ENCODE results near the gene SLC22A23. TPM values are rescaled to one million over a fixed set of nuclear protein-coding genes. Genes with fewer than 3 reads are reported as not detected.

SLC22A23 gene
- total RNA-seq, 4 donors from 2014 or later = 6.6 to 25.0 (median 14.6) TPM

- Histone ChIP-seq H3K27me3 (no peaks in the 10 kb centered on the region), H3K4me1 (no peaks in the 10 kb centered on the region), H3K36me3 (peaks cover 0 to 19% of the 10 kb centered on the region in 2 donors), H3K4me3 (no peak overlapping the region), H3K27ac (no peak overlapping the region), H3K9me3 (no peaks in the 10 kb centered on the region)
- in situ Hi-C loops (cut with MboI; ENCODE audit: low sequenced_read_pairs in 4 of 4) (loop anchor here in 3 of 4 donors (10.0 to 25.0 kb wide), 3 partner anchors 287 to 738 kb away; partner anchors contain the start of gene NQO2 (in 1 of the 3)), intact Hi-C loops (cut with DNase I; ENCODE audit: low total_unique reads) (loop anchor here (10.0 kb wide), 1 partner anchor 731 kb away; no protein-coding TSS in a partner anchor)
- DNase-seq (no peak), ATAC-seq (no peak)
- TF ChIP-seq, protein P1, sequence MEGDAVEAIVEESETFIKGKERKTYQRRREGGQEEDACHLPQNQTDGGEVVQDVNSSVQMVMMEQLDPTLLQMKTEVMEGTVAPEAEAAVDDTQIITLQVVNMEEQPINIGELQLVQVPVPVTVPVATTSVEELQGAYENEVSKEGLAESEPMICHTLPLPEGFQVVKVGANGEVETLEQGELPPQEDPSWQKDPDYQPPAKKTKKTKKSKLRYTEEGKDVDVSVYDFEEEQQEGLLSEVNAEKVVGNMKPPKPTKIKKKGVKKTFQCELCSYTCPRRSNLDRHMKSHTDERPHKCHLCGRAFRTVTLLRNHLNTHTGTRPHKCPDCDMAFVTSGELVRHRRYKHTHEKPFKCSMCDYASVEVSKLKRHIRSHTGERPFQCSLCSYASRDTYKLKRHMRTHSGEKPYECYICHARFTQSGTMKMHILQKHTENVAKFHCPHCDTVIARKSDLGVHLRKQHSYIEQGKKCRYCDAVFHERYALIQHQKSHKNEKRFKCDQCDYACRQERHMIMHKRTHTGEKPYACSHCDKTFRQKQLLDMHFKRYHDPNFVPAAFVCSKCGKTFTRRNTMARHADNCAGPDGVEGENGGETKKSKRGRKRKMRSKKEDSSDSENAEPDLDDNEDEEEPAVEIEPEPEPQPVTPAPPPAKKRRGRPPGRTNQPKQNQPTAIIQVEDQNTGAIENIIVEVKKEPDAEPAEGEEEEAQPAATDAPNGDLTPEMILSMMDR (IDR thresholded peaks at IDR 0.05 in 4 of 5, conservative IDR thresholded peaks at IDR 0.05 in 1 of 5) = no peak
- TF ChIP-seq POLR2A (IDR thresholded peaks at IDR 0.05) = no peak
These were observed 182.9 kb downstream of the SLC22A23 start for GRCh38 chr6:3273707-3274521.

- in situ Hi-C loops (cut with MboI; ENCODE audit: low sequenced_read_pairs in 4 of 4) = loop anchor here in 3 of 4 donors (10.0 to 25.0 kb wide), 3 partner anchors 286 to 739 kb away; partner anchors contain the start of gene NQO2 (in 1 of the 3)
- Histone ChIP-seq H3K9me3 (no peaks in the 10 kb centered on the region), H3K27me3 (no peaks in the 10 kb centered on the region), H3K4me3 (no peak overlapping the region), H3K36me3 (peaks cover 0 to 20% of the 10 kb centered on the region in 2 donors), H3K27ac (no peak overlapping the region), H3K4me1 (no peaks in the 10 kb centered on the region)
- TF ChIP-seq, protein P1 (IDR thresholded peaks at IDR 0.05 in 4 of 5, conservative IDR thresholded peaks at IDR 0.05 in 1 of 5) = no peak
- no peak for TF ChIP-seq POLR2A (IDR thresholded peaks at IDR 0.05)
- no peak for ATAC-seq
- intact Hi-C loops (cut with DNase I; ENCODE audit: low total_unique reads) = loop anchor here (10.0 kb wide), 1 partner anchor 732 kb away; no protein-coding TSS in a partner anchor
- DNase-seq = no peak
These were observed 183.8 kb downstream of the SLC22A23 start for GRCh38 chr6:3272911-3273547.

DNA sequence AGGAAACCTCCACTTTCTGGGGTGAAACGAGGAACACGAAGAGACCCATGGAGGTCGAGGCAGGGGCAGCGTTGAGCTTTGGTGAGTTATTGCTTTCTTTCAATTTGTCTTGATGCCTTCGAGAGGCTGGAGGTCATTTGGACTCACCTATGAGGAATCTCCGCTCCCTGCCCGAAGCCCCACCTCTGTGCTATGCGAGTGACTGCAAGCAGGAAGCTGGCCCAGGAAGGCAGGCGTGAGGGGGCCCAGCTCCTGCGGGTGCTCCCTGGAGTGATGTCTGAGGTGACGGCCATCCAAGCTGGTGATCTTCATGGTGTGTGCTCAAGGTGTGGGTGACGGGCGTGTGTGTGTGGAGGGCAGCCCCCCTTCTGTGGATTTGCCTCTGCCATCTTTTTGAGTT lies 185.1 kb downstream of the SLC22A23 start:
- H3K4me1 ChIP-seq = no peaks in the 10 kb centered on the region
- DNase-seq (no peak), ATAC-seq (no peak)
- H3K36me3 ChIP-seq = peaks cover 0 to 27% of the 10 kb centered on the region in 2 donors
- in situ Hi-C loops (cut with MboI; ENCODE audit: low sequenced_read_pairs in 4 of 4) = loop anchor here in 3 of 4 donors (10.0 to 25.0 kb wide), 3 partner anchors 284 to 741 kb away; partner anchors contain the start of gene NQO2 (in 1 of the 3)
- no peak overlapping the region for H3K4me3 ChIP-seq
- no peaks in the 10 kb centered on the region for H3K27me3 ChIP-seq
- no peaks in the 10 kb centered on the region for H3K9me3 ChIP-seq
- H3K27ac ChIP-seq = no peak overlapping the region
- no peak for TF ChIP-seq POLR2A (IDR thresholded peaks at IDR 0.05)
- TF ChIP-seq, protein P1 (IDR thresholded peaks at IDR 0.05 in 4 of 5, conservative IDR thresholded peaks at IDR 0.05 in 1 of 5) = no peak
- intact Hi-C loops (cut with DNase I; ENCODE audit: low total_unique reads) = loop anchor here (10.0 kb wide), 1 partner anchor 733 kb away; no protein-coding TSS in a partner anchor

DNA sequence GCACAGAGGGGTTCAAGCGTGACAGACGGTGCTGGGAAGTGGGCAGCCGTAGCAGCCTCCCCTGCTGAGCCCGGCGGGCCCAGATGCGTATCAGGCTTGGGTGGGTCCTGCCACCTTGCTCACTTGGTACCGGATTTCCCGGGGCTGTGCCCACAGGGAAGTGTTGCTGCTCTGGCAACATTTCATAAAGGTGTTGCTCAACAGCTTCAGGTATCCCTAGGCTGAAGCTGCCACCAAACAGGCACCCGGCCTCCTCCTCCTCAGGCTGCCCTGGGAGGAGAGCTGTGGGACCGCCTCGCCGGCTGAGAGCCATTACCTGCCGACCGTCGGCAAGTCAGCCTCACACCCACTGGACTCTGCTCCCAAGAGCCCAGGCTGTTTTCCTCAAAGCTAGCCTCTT lies 186.6 kb downstream of the SLC22A23 start:
- Histone ChIP-seq H3K4me1 (no peaks in the 10 kb centered on the region), H3K4me3 (no peak overlapping the region), H3K27ac (no peak overlapping the region), H3K9me3 (no peaks in the 10 kb centered on the region), H3K27me3 (no peaks in the 10 kb centered on the region), H3K36me3 (peaks cover 0 to 27% of the 10 kb centered on the region in 2 donors)
- intact Hi-C loops (cut with DNase I; ENCODE audit: low total_unique reads) = loop anchor here (10.0 kb wide), 1 partner anchor 735 kb away; no protein-coding TSS in a partner anchor
- DNase-seq (no peak), ATAC-seq (no peak)
- TF ChIP-seq, protein P1 (IDR thresholded peaks at IDR 0.05 in 4 of 5, conservative IDR thresholded peaks at IDR 0.05 in 1 of 5) = no peak
- no peak for TF ChIP-seq POLR2A (IDR thresholded peaks at IDR 0.05)
- in situ Hi-C loops (cut with MboI; ENCODE audit: low sequenced_read_pairs in 4 of 4) = loop anchor here in 3 of 4 donors (10.0 to 25.0 kb wide), 3 partner anchors 283 to 742 kb away; partner anchors contain the start of gene NQO2 (in 1 of the 3)

All from gastrocnemius medialis (tissue), 4 donors.